ENCODE data around the gene SRRD. TPM values are rescaled to one million over a fixed set of nuclear protein-coding genes. Genes with fewer than 3 reads are reported as not detected.
A peak's percentile ranks its signal among the peaks of the same experiment; 100 is the strongest.

Gene SRRD
- total and polyA plus RNA-seq, 2 of the 13 experiments (the other 11 are each of a cell fraction or from before 2014, with no cell fraction given): 22.8 to 36.6 TPM

GRCh38 chr22:26462051-26462450, 21.6 kb upstream of the SRRD start:
- Histone ChIP-seq H3K4me2 (ENCODE audit: low read depth, low read length) (no peak overlapping the region), H3K9ac (ENCODE audit: insufficient read depth, low read depth, low read length) (no peak overlapping the region), H3K9me3 (ENCODE audit: low read length) (no peaks in the 10 kb centered on the region), H3K4me3 (replicated peaks in 1 of 3; ENCODE audit: insufficient read depth in 1 of 3, low read depth in 2 of 3, low read length in 3 of 3) (no peak overlapping the region), H4K20me1 (ENCODE audit: insufficient read depth, low read length) (peaks cover 4% of the 10 kb centered on the region), H3K36me3 (replicated peaks in 1 of 2; ENCODE audit: control insufficient read depth in 1 of 2, insufficient read depth in 2 of 2, low read length in 2 of 2) (peaks cover 39 to 75% of the 10 kb centered on the region in 2 experiments), H3K79me2 (ENCODE audit: insufficient read depth, low read length) (no peaks in the 10 kb centered on the region), H3K27me3 (ENCODE audit: control insufficient read depth in 1 of 2, insufficient read depth in 2 of 2, low read length in 2 of 2) (no peaks in the 10 kb centered on the region), H3K27ac (ENCODE audit: extremely low read length, insufficient read depth, low read length) (no peak overlapping the region), H2AFZ (ENCODE audit: low read length) (no peak overlapping the region), H3K4me1 (ENCODE audit: insufficient read depth, low read length) (peaks cover 16% of the 10 kb centered on the region)
- TF ChIP-seq SMAD3 (CRISPR knock-in tag; IDR thresholded peaks at IDR 0.05): no peak
- TF ChIP-seq CEBPG (CRISPR knock-in tag; IDR thresholded peaks at IDR 0.05): 0 out of 2 replicates have a peak, but pooled peaks have one; percentile 32
- no peak for TF ChIP-seq ESRRA (CRISPR knock-in tag; IDR thresholded peaks at IDR 0.05; ENCODE audit: low read depth)
- peak; percentile 67 for TF ChIP-seq CEBPB (IDR thresholded peaks at IDR 0.05; ENCODE audit: borderline replicate concordance, low read depth, low read length)
- no peak for TF ChIP-seq RAD21 (CRISPR knock-in tag; IDR thresholded peaks at IDR 0.05)
- TF ChIP-seq POLR2AphosphoS5 (IDR thresholded peaks at IDR 0.05; ENCODE audit: low read depth, low read length): no peak
- FAIRE-seq: no peak
- BruUV-seq (replicated peaks): no TSS peak
- ChIA-PET CTCF (ENCODE audit: low intra/inter-chr PET ratio, low total read pairs) (interaction anchor here (1.7 to 2.5 kb wide), 2 partner anchors 63 to 97 kb away, joined by 8 to 16 read pairs; no protein-coding TSS in a partner anchor), POLR2A (interaction anchor here (1.0 to 2.5 kb wide), 2 partner anchors 12 to 21 kb away, joined by 3 to 10 read pairs; partner anchors contain the start of genes HPS4 and SRRD)
- in situ Hi-C loops (cut with HindIII; ENCODE audit: extremely low pct_ligation_motif_present, low pct_unique_long_range_greater_than_20kb) (loop anchor here (5.0 kb wide), 1 partner anchor 95 kb away; no protein-coding TSS in a partner anchor), intact Hi-C loops (cut with micrococcal nuclease; ENCODE audit: unreplicated experiment) (no loop called here)
- WGBS (ENCODE audit: low lambda C conversion rate): 80% methylated on average over 5 of the region's 5 CpGs
- ATAC-seq: peak; percentile 57
- DNase-seq (ENCODE audit: low spot score): no peak

DNA sequence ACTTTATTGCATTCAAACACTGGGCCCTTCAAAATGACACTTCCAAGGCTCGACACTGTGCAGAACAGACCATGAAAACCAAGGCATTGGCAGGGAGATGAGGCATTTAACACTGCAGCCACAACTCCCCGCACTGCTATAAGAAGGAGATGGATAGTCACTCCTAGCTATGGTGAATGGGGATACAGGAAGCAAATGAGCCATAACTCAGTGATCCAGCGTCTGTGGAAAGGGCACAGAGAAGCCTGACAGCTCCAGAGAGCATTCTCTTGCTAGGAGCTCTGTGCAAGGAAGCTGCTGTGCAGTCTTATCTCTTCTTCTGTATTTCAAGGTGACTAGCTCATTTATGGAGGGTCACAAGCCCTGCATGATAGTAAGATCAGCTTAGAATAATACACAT, 21.0 kb upstream of the SRRD start:
- H3K9ac ChIP-seq (ENCODE audit: insufficient read depth, low read depth, low read length): no peak overlapping the region
- peaks cover 4% of the 10 kb centered on the region for H4K20me1 ChIP-seq (ENCODE audit: insufficient read depth, low read length)
- no peaks in the 10 kb centered on the region for H3K9me3 ChIP-seq (ENCODE audit: low read length)
- intact Hi-C loops (cut with micrococcal nuclease; ENCODE audit: unreplicated experiment) (no loop called here), in situ Hi-C loops (cut with HindIII; ENCODE audit: extremely low pct_ligation_motif_present, low pct_unique_long_range_greater_than_20kb) (loop anchor here (5.0 kb wide), 1 partner anchor 95 kb away; no protein-coding TSS in a partner anchor)
- H3K4me3 ChIP-seq (replicated peaks in 1 of 3; ENCODE audit: insufficient read depth in 1 of 3, low read depth in 2 of 3, low read length in 3 of 3): no peak overlapping the region
- H3K27ac ChIP-seq (ENCODE audit: extremely low read length, insufficient read depth, low read length): no peak overlapping the region
- ATAC-seq (no peak), FAIRE-seq (no peak), DNase-seq (ENCODE audit: low spot score) (no peak)
- no peaks in the 10 kb centered on the region for H3K27me3 ChIP-seq (ENCODE audit: control insufficient read depth in 1 of 2, insufficient read depth in 2 of 2, low read length in 2 of 2)
- WGBS (ENCODE audit: low lambda C conversion rate): 96% methylated on average over 3 of the region's 3 CpGs
- H3K36me3 ChIP-seq (replicated peaks in 1 of 2; ENCODE audit: control insufficient read depth in 1 of 2, insufficient read depth in 2 of 2, low read length in 2 of 2): peaks cover 36 to 75% of the 10 kb centered on the region in 2 experiments
- ChIA-PET POLR2A (interaction anchor here (1.0 to 2.5 kb wide), 2 partner anchors 11 to 21 kb away, joined by 3 to 10 read pairs; partner anchors contain the start of genes HPS4 and SRRD), CTCF (ENCODE audit: low intra/inter-chr PET ratio, low total read pairs) (no interaction called here)
- H3K79me2 ChIP-seq (ENCODE audit: insufficient read depth, low read length): no peaks in the 10 kb centered on the region
- no peak overlapping the region for H2AFZ ChIP-seq (ENCODE audit: low read length)
- no peak overlapping the region for H3K4me2 ChIP-seq (ENCODE audit: low read depth, low read length)
- H3K4me1 ChIP-seq (ENCODE audit: insufficient read depth, low read length): peaks cover 16% of the 10 kb centered on the region
- no TSS peak for BruUV-seq (replicated peaks)
- no peak for TF ChIP-seq THAP9 (CRISPR knock-in tag; IDR thresholded peaks at IDR 0.05; ENCODE audit: borderline replicate concordance)
- no peak for TF ChIP-seq ZFP36L1 (CRISPR knock-in tag; IDR thresholded peaks at IDR 0.05)
- TF ChIP-seq ZNF780A (CRISPR knock-in tag; IDR thresholded peaks at IDR 0.05): no peak
- TF ChIP-seq RXRB (CRISPR knock-in tag; IDR thresholded peaks at IDR 0.05; ENCODE audit: borderline replicate concordance): no peak
- no peak for TF ChIP-seq HES4 (CRISPR knock-in tag; IDR thresholded peaks at IDR 0.05; ENCODE audit: borderline replicate concordance)
- TF ChIP-seq HOXA7 (CRISPR knock-in tag; IDR thresholded peaks at IDR 0.05): no peak
- no peak for TF ChIP-seq MLLT10 (CRISPR knock-in tag; IDR thresholded peaks at IDR 0.05)
